Activated CD4-positive, alpha-beta T cell treated with anti-CD3 and anti-CD28 coated beads, Interleukin-2, amount 50 U/mL, for 48 hours (primary cell): ENCODE results near the gene CRADD.
"Not testable (repeated sequence)": the region's sequence is repeated elsewhere in the genome, so short reads cannot be mapped to it uniquely, and the experiment has no call there.

Source experiments
- DNase-seq, 2 experiments: peaks; one replicate each; pipeline ENCODE4 v3.0.0-alpha.2; 2020

The CRADD gene

DNA sequence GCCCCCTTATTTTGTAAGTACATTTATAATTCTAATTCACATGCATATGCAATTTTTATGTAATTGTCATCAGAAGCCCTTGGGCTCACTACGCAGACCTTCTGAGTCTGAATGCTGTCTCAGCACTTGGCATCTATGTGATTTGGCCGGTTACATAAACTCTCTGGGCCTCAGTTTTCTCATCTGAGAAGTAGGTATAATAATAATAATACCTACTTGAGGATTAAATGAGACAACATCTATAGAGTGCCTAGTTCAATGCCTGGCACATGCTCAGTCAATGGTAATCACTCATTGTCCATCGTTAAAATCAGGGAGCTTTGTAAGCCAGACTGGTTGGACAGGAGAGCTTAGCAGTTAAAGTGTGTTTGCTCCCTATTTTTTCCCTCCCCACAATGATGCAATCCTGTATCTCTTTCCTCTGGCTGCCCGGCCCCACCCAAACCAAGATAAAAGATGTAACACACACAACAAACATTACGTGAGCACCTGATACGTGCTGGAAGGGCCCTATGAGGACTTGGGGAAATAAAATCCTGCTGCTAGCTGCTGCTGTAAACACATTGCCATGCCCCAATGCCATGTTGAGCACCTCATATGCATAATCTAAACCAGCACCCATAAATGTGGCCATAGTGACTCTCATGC, 235.0 kb downstream of the CRADD start:
- DNase-seq: no peak

DNA sequence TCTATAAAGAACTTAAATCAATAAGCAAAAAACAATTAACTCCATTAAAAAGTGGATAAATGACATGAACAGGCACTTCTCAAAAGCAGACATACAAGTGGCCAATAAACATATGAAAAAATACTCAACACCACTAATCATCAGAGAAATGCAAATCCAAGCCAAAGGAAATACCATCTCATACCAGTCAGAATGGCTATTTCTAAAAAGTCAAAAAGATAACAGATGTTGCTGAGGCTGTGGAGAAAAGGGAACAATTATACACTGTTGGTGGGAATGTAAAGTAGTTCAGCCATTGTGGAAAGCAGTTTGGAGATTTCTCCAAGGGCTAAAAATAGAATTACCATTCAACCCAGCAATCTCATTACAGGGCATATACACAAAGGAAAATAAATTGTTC, 236.7 kb downstream of the CRADD start:
- DNase-seq: no peak

- no peak for DNase-seq
These were observed 237.1 kb downstream of the CRADD start for GRCh38 chr12:93914281-93914680.

DNA sequence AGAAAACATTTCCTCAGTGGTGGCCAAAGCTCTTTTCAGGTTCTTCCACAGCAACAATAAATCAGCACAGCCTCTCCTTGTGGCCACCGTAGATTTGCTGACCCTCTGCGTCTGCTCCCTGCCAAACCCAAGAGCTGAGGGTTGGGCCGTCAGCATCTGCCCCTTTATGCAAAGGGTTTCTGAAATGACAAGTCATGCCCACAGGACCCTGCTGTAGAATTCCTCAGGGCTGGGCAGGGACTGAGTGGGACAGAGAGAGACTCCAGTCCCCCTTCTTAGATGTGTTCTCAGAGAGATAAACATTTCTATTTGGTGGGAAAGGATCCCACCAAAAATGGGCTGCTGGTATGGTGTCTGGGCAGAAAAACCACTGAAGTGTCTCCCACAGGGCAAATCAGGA, 238.2 kb downstream of the CRADD start:
- no peak for DNase-seq

GRCh38 chr12:93916402-93916801, 239.2 kb downstream of the CRADD start:
- no peak for DNase-seq

DNA sequence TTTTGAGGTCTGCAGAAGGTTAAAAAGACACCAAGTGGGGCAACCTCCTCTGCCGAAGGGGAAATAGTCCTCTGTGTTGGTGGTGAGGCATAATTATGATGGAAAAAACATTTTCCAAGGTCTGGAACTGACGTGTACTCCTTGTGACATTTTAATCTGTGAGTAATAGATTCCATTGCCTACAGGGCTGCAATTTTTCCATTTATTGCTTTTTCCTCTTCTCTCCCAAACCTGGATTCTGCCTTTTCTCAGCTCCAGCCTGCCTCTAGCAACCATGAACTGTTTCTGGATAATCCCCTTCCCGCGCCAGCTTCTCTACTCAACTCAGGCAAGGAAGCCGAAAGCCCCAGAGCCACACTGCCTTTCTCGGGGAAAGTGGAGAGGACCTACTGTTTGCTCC, 241.1 kb downstream of the CRADD start:
- DNase-seq: no peak

DNA sequence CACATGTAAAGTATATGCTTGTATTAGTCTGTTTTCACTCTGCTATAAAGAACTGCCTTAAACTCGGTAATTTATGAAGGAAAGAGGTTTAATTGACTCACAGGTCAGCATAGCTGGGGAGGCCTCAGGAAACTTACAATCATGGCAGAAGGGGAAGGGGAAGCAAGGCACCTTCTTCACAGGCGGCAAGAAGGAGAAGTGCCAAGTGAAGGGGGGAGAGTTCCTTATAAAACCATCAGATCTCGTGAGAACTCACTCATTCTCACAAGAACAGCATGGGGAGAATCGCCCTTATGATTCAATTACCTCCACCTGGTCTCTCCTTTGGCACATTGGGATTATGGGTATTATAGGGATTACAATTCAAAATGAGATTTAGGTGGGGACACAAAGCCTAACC, 241.7 kb downstream of the CRADD start:
- no peak for DNase-seq

GRCh38 chr12:93921521-93921920, 244.3 kb downstream of the CRADD start:
- DNase-seq: no peak

GRCh38 chr12:93922583-93923006, 245.4 kb downstream of the CRADD start:
- DNase-seq: no peak

DNA sequence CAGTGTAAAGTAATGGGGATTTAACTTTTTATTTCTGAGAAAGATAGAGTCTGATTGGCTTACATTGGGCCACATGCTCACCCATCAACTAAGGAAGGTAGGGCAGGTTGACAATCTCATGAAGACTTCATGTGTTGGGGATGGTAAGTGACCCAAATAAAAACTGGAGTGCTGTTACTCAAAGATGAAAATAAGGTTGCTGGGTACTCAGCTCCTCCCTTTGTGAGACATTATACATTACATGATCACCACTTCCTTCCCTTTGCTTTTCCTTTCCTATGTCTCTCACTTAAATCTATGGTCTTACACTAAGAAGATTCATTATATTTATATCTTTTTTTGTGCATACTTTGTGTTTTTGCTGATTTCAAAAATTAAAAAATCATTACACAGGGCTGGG, 247.2 kb downstream of the CRADD start:
- no peak for DNase-seq

- no peak for DNase-seq
These were observed 248.5 kb downstream of the CRADD start for GRCh38 chr12:93925585-93926205.

DNA sequence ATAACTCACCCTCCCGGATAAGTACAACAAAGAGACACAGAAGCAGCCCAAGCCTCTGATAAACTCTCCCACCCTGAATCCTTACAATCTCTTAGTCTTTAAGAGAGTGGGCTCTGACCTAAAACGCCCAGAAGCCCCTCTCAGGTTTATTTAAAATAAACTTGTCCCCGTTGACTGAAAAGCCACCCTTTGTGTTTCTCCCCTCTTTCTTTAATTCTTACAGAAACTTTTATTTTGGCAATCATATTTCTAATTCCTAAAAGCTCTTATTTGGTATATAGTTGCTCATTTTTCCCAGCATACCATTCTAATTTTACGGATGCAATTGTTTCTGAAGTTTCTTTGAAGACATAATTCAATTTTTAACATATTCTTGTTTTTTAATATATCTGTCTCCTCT, 249.1 kb downstream of the CRADD start:
- no peak for DNase-seq

DNA sequence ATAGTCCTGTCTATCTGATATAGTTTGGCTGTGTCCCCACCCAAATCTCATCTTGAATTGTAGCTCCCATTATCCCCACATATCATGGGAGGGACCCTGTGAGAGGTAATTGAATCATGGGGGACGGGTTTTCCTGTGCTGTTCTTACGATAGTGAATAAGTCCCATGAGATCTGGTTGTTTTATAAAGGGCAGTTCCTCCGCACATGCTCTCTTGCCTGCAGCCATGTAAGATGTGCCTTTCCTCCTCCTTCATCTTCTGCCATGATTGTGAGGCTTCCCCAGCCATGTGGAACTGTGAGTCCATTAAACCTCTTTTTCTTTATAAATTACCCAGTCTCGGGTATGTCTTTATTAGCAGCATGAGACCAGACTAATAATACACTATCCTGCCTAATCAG, 251.9 kb downstream of the CRADD start:
- not testable (repeated sequence) for DNase-seq

DNA sequence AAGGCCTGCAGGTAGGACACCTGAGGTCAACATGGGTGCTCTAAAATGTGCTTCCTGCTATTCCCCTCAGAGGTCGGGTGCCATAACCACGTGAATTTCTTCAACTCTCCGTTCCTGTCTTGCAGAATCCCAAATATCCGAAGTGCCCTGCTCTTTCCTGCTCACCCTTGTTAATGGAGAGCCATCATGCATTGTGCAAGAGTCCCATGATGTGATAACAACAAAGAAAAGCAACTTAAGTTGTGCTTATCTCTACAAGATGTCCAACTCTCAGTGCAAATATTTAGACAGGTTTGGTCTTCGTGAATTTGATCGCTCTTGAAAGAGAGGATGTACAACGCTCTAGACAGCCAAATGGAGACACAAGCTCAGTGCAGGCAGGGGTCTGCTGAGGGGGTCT, 260.6 kb downstream of the CRADD start:
- DNase-seq: no peak

DNA sequence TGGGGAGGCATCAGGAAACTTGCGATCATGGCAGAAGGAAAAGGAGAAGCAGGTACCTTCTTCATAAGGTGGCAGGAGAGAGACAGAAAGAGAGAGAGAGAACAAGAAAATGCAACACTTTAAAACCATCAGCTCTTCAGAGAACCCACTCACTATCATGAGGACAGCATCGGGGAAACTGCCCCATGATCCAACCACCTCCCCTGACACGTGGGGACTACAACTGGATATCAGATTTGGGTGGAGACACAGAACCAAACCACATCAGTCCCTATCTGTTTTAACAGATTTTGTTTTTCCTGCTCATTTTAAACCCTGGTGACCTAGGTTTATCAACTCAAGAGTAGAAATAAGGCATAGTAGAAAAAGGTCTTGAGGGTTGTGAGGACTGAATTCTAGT, 261.1 kb downstream of the CRADD start:
- no peak for DNase-seq

DNA sequence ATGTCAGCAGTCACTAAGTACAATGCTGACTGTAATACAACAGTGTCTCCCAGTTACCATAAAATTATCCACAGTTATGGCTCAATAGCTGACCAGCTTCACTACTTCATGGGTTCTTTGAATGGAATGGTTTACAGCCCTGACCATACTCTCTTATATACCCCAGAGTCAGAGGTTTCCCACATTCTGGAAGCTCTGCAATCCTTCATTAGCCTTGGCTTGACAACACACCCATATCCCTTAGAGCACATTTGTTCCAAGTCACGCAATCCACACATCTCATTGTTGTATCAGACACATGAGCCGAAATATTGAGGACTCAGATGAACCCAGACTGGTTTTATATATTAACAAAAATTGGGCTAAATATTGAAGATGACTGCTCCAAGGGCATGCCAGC, 261.8 kb downstream of the CRADD start:
- DNase-seq: no peak

DNA sequence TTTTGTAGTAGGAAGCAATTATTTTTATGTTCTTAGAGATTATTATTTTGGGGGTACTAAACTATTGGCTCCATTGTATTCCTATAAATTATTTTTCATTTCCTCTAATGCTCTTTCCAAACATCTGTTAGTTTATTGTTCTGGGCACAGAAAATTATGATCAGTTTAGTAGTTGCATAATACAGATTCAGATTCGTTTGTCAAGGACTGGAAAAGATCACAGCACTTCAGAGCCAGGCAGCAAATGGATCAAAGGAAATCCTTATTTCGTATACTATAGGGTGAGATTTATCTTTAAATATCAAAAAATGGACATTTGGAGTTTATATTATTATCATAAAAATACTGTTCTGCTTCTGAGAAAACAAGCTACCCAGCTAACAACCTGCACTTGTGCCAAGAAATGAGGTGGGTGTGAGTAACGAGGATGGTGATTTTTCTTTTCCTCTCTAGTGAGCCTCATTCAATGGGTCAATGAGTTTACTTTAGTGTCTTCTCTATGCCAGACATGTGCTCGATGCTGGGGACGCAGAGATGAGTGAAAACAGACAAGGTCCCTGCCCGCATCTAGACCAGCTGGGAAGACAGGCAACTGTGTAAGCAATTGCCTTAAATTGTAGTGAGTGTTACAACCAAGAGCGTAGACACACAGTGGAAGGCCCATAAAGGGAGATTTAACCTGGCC, 262.6 kb downstream of the CRADD start:
- DNase-seq: no peak

DNA sequence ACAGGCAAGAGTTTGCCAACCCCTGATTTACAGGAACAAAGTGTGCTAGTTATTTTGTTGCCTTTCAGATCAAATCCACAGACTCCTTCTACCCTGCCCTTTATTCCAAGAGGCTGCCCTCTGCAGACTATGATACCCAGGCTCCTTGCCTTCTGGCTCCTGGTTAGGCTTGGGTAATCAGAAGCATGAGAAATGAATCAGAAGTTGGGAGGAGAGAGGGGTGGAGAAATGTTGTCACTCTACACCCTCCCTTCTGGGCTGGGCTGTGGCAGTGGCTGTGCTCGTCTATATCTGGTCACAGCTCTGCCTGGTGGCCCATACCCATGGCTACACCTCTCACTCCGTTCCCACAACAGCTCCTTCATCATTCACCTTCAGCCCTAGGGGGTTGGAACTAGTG, 266.6 kb downstream of the CRADD start:
- no peak for DNase-seq

DNA sequence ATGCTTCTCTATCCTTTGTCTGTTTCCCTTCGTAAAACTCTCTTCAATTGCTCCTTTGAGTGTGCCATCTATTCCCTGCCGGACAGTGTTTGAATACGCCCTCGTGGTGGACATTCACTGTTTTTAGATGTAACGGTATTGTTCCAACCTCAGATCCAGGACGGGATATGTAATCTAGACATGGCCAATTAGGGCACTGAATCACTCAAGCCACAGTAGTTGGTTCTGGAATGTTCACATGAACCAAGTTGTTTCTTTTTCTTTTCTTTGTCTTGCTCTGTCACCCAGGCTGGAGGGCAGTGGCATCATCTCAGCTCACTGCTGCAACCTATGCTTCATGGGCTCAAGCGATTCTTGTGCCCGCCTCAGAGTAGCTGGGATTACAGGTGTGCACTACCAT, 267.0 kb downstream of the CRADD start:
- no peak for DNase-seq
